Measurements from ENCODE around the gene CES2.

CES2 gene

GRCh38 chr16:66958857-66959703, 23.8 kb downstream of the CES2 start:
- no peak overlapping the region for H3K4me3 ChIP-seq (ENCODE audit: low read length)

GRCh38 chr16:66959704-66960161, 24.4 kb downstream of the CES2 start:
- H3K4me3 ChIP-seq (ENCODE audit: low read length) = no peak overlapping the region
- H3K9ac ChIP-seq (ENCODE audit: low read length) = no peak overlapping the region
- H3F3A ChIP-seq (ENCODE audit: insufficient read depth, low read length) = no peaks in the 10 kb centered on the region
- no peak for DNase-seq
- H3K27me3 ChIP-seq (replicated peaks; ENCODE audit: insufficient read depth, low read length) = peaks cover 5% of the 10 kb centered on the region
- no peaks in the 10 kb centered on the region for H3K4me1 ChIP-seq (ENCODE audit: low read length)
- no peaks in the 10 kb centered on the region for H3K79me2 ChIP-seq (ENCODE audit: low read length)
- no peak overlapping the region for H3K27ac ChIP-seq (ENCODE audit: low read length)
- no peak overlapping the region for H2AFZ ChIP-seq (ENCODE audit: low read length)
- TF ChIP-seq EZH2phosphoT487 (IDR thresholded peaks at IDR 0.05; ENCODE audit: low read length) (no peak), CTCF (IDR thresholded peaks at IDR 0.05; ENCODE audit: low read length) (no peak), EZH2 (optimal IDR thresholded peaks at IDR 0.05; ENCODE audit: low read depth, low read length) (no peak)
- no peaks in the 10 kb centered on the region for H3K36me3 ChIP-seq (replicated peaks; ENCODE audit: insufficient read depth, low read length)
- no peaks in the 10 kb centered on the region for H3K9me3 ChIP-seq (replicated peaks; ENCODE audit: insufficient read depth, low read length)
- no peak overlapping the region for H3K4me2 ChIP-seq (ENCODE audit: low read depth, low read length)
- no peaks in the 10 kb centered on the region for H4K20me1 ChIP-seq (ENCODE audit: insufficient read depth, low read length)
- no peaks in the 10 kb centered on the region for H3K9me2 ChIP-seq (replicated peaks; ENCODE audit: insufficient read depth, low read length)

More at GRCh38 chr16:66958857-66959703, 23.8 kb downstream of the CES2 start:
- H3K9ac ChIP-seq (ENCODE audit: low read length) = no peak overlapping the region
- no peaks in the 10 kb centered on the region for H3K9me3 ChIP-seq (replicated peaks; ENCODE audit: insufficient read depth, low read length)
- DNase-seq = no peak
- H4K20me1 ChIP-seq (ENCODE audit: insufficient read depth, low read length) = no peaks in the 10 kb centered on the region
- no peaks in the 10 kb centered on the region for H3K4me1 ChIP-seq (ENCODE audit: low read length)
- H3K4me2 ChIP-seq (ENCODE audit: low read depth, low read length) = no peak overlapping the region
- H3K9me2 ChIP-seq (replicated peaks; ENCODE audit: insufficient read depth, low read length) = no peaks in the 10 kb centered on the region
- H3K27me3 ChIP-seq (replicated peaks; ENCODE audit: insufficient read depth, low read length) = no peaks in the 10 kb centered on the region
- no peak overlapping the region for H2AFZ ChIP-seq (ENCODE audit: low read length)
- H3K36me3 ChIP-seq (replicated peaks; ENCODE audit: insufficient read depth, low read length) = no peaks in the 10 kb centered on the region
- H3K79me2 ChIP-seq (ENCODE audit: low read length) = no peaks in the 10 kb centered on the region
- no peaks in the 10 kb centered on the region for H3F3A ChIP-seq (ENCODE audit: insufficient read depth, low read length)
- no peak overlapping the region for H3K27ac ChIP-seq (ENCODE audit: low read length)
- no peak for TF ChIP-seq EZH2phosphoT487 (IDR thresholded peaks at IDR 0.05; ENCODE audit: low read length)
- no peak for TF ChIP-seq CTCF (IDR thresholded peaks at IDR 0.05; ENCODE audit: low read length)
- TF ChIP-seq EZH2 (optimal IDR thresholded peaks at IDR 0.05; ENCODE audit: low read depth, low read length) = no peak

GRCh38 chr16:66960270-66960669, 25.0 kb downstream of the CES2 start:
- H3K27me3 ChIP-seq (replicated peaks; ENCODE audit: insufficient read depth, low read length) = peaks cover 9% of the 10 kb centered on the region
- no peaks in the 10 kb centered on the region for H4K20me1 ChIP-seq (ENCODE audit: insufficient read depth, low read length)
- no peaks in the 10 kb centered on the region for H3K4me1 ChIP-seq (ENCODE audit: low read length)
- no peak overlapping the region for H3K27ac ChIP-seq (ENCODE audit: low read length)
- no peaks in the 10 kb centered on the region for H3K9me3 ChIP-seq (replicated peaks; ENCODE audit: insufficient read depth, low read length)
- DNase-seq = no peak
- TF ChIP-seq EZH2phosphoT487 (IDR thresholded peaks at IDR 0.05; ENCODE audit: low read length) (no peak), CTCF (IDR thresholded peaks at IDR 0.05; ENCODE audit: low read length) (no peak), EZH2 (optimal IDR thresholded peaks at IDR 0.05; ENCODE audit: low read depth, low read length) (no peak)
- H3F3A ChIP-seq (ENCODE audit: insufficient read depth, low read length) = no peaks in the 10 kb centered on the region
- H3K79me2 ChIP-seq (ENCODE audit: low read length) = no peaks in the 10 kb centered on the region
- no peak overlapping the region for H3K4me3 ChIP-seq (ENCODE audit: low read length)
- H3K36me3 ChIP-seq (replicated peaks; ENCODE audit: insufficient read depth, low read length) = no peaks in the 10 kb centered on the region
- no peak overlapping the region for H3K4me2 ChIP-seq (ENCODE audit: low read depth, low read length)
- H3K9me2 ChIP-seq (replicated peaks; ENCODE audit: insufficient read depth, low read length) = no peaks in the 10 kb centered on the region
- H2AFZ ChIP-seq (ENCODE audit: low read length) = no peak overlapping the region
- no peak overlapping the region for H3K9ac ChIP-seq (ENCODE audit: low read length)

All from MM.1S (cell line).